Fibroblast of lung (primary cell): ENCODE measurements around the gene TRIP12. TPM values are rescaled to one million over a fixed set of nuclear protein-coding genes. Genes with fewer than 3 reads are reported as not detected.
"Not testable (repeated sequence)": the region's sequence is repeated elsewhere in the genome, so short reads cannot be mapped to it uniquely, and the experiment has no call there.

Experiments
- DNase-seq, 2 donors: peaks; one replicate each; pipeline versions ENCODE4 v3.0.0 to v3.0.0-alpha.2; 2010; ENCODE audit warnings: low read depth in 2 of 2
- H2AFZ ChIP-seq: 2 replicates; pipeline ENCODE4 v1.5.1; 2012; ENCODE audit warnings: low read length, control low read depth, inconsistent platforms
- H3K27ac ChIP-seq: 2 replicates; pipeline ENCODE4 v1.5.1; 2011; ENCODE audit warnings: low read length, control low read depth; ENCODE audit not compliant: insufficient read depth
- H3K27me3 ChIP-seq: 2 replicates; pipeline ENCODE4 v1.5.1; 2011; ENCODE audit warnings: mild to moderate bottlenecking, low read length; ENCODE audit not compliant: control insufficient read depth, insufficient read depth
- H3K36me3 ChIP-seq: 2 replicates; pipeline ENCODE4 v1.5.1; 2011; ENCODE audit warnings: low read length; ENCODE audit not compliant: control insufficient read depth, insufficient read depth
- H3K4me1 ChIP-seq: 2 replicates; pipeline ENCODE4 v1.5.1; 2011; ENCODE audit warnings: low read length; ENCODE audit not compliant: control insufficient read depth, insufficient read depth; ENCODE audit errors: extremely low read depth
- H3K4me2 ChIP-seq: 2 replicates; pipeline ENCODE4 v1.5.1; 2011; ENCODE audit warnings: low read length, control low read depth; ENCODE audit not compliant: insufficient read depth; ENCODE audit errors: extremely low read depth
- H3K4me3 ChIP-seq, 4 experiments: fragments of 200-600 bp in 1 of 4; sonication (generic) in 1 of 4; replicated peaks in 1 of 4; 2 replicates each; pipeline ENCODE4 v1.5.1; 2011 to 2016; ENCODE audit warnings: low read length in 4 of 4, low read depth in 3 of 4, mild to moderate bottlenecking in 3 of 4, control low read depth in 2 of 4, inconsistent platforms in 1 of 4, mixed read lengths in 1 of 4; ENCODE audit not compliant: insufficient read depth in 1 of 4; ENCODE audit errors: control extremely low read depth in 1 of 4
- H3K79me2 ChIP-seq: 2 replicates; pipeline ENCODE4 v1.5.1; 2012; ENCODE audit warnings: mild to moderate bottlenecking, low read length, inconsistent platforms; ENCODE audit not compliant: control insufficient read depth, insufficient read depth
- H3K9ac ChIP-seq: 2 replicates; pipeline ENCODE4 v1.5.1; 2011; ENCODE audit warnings: mild to moderate bottlenecking, low read length, control low read depth; ENCODE audit not compliant: insufficient read depth
- H3K9me3 ChIP-seq: 2 replicates; pipeline ENCODE4 v1.5.1; 2012; ENCODE audit warnings: low read depth, low read length; ENCODE audit not compliant: control insufficient read depth, insufficient read depth
- H4K20me1 ChIP-seq: 2 replicates; pipeline ENCODE4 v1.5.1; 2011; ENCODE audit warnings: low read length; ENCODE audit not compliant: control insufficient read depth, insufficient read depth; ENCODE audit errors: extremely low read depth
- EZH2 ChIP-seq: IDR thresholded peaks from 2 replicates; pipeline ENCODE4 v1.5.1; 2012; ENCODE audit warnings: low read length, control low read depth, mild to moderate bottlenecking; ENCODE audit errors: missing control alignments
- polyA plus RNA-seq, 2 donors: library from polyadenylated mRNA; depleted of rRNA in 1 of 2; stranded (reverse) in 1 of 2; unstranded in 1 of 2; fragments of >200 nt; gene quantifications; 2 replicates each; pipeline ENCODE4 v1.2.1, GENCODE V29; 2011 to 2012; ENCODE audit warnings: missing spikeins in 1 of 2
- total RNA-seq: library from RNA; depleted of rRNA; stranded (reverse); fragments of >200 nt; gene quantifications from 2 replicates; pipeline ENCODE4 v1.2.1, GENCODE V29; 2014
- TF ChIP-seq, protein P1 (sequence below), 2 donors: IDR thresholded peaks in 1 of 2; conservative IDR thresholded peaks in 1 of 2; 1 replicate in 1 of 2; 2 replicates in 1 of 2; pipeline ENCODE4 v1.5.1; 2011 to 2012; ENCODE audit warnings: low read length in 2 of 2, control low read depth in 1 of 2, inconsistent platforms in 1 of 2, low read depth in 1 of 2, mild to moderate bottlenecking in 1 of 2

The TRIP12 gene
- total and polyA plus RNA-seq, 2 donors (not counting 1 experiment from before 2014, with no cell fraction given), result 122 to 277 TPM

- Histone ChIP-seq H3K27me3 (no peaks in the 10 kb centered on the region), H3K4me2 (no peak overlapping the region), H3K27ac (no peak overlapping the region), H4K20me1 (no peaks in the 10 kb centered on the region), H3K9me3 (no peaks in the 10 kb centered on the region), H2AFZ (no peak overlapping the region), H3K9ac (no peak overlapping the region), H3K79me2 (peaks cover 10% of the 10 kb centered on the region), H3K4me3 (no peak overlapping the region), H3K36me3 (peaks cover 5% of the 10 kb centered on the region), H3K4me1 (peaks cover 3% of the 10 kb centered on the region)
- DNase-seq, result peak; percentile 36 to 56
- no peak for TF ChIP-seq EZH2
- TF ChIP-seq, protein P1, sequence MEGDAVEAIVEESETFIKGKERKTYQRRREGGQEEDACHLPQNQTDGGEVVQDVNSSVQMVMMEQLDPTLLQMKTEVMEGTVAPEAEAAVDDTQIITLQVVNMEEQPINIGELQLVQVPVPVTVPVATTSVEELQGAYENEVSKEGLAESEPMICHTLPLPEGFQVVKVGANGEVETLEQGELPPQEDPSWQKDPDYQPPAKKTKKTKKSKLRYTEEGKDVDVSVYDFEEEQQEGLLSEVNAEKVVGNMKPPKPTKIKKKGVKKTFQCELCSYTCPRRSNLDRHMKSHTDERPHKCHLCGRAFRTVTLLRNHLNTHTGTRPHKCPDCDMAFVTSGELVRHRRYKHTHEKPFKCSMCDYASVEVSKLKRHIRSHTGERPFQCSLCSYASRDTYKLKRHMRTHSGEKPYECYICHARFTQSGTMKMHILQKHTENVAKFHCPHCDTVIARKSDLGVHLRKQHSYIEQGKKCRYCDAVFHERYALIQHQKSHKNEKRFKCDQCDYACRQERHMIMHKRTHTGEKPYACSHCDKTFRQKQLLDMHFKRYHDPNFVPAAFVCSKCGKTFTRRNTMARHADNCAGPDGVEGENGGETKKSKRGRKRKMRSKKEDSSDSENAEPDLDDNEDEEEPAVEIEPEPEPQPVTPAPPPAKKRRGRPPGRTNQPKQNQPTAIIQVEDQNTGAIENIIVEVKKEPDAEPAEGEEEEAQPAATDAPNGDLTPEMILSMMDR (conservative IDR thresholded peaks at IDR 0.05 in 1 of 2, IDR thresholded peaks at IDR 0.05 in 1 of 2; ENCODE audit: low read depth in 1 of 2, low read length in 2 of 2), result no peak
Measured at GRCh38 chr2:229835596-229836283, 86.1 kb downstream of the TRIP12 start.

GRCh38 chr2:229834368-229834767 is 87.4 kb downstream of the TRIP12 start:
- not testable (repeated sequence) for H2AFZ ChIP-seq, H3K4me1 ChIP-seq, H3K27ac ChIP-seq, H3K79me2 ChIP-seq, H3K9ac ChIP-seq, DNase-seq, H3K4me2 ChIP-seq, H4K20me1 ChIP-seq, H3K27me3 ChIP-seq, H3K36me3 ChIP-seq, H3K9me3 ChIP-seq, H3K4me3 ChIP-seq

DNA sequence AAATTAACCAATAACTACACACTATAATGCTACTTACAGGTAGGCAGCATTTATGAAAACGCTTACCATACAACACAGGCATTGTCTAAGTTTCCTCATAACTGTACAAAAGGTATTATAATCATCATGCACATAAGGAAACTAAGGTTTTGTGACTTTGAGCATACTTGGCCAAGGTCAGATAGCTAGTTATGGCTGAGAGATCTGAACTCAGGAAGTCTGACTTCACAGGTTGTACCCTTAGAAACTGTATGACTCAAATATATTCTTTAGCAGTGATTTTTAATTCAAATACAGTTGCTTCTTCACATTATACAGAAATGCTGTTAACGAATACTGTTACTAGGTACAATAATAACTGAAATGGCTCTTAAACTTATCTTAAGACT is 89.3 kb downstream of the TRIP12 start:
- Histone ChIP-seq H3K9ac (no peak overlapping the region), H2AFZ (no peak overlapping the region), H4K20me1 (no peaks in the 10 kb centered on the region), H3K4me2 (no peak overlapping the region), H3K79me2 (peaks cover 5% of the 10 kb centered on the region), H3K4me3 (no peak overlapping the region), H3K27ac (no peak overlapping the region), H3K9me3 (no peaks in the 10 kb centered on the region), H3K4me1 (peaks cover 3% of the 10 kb centered on the region), H3K27me3 (no peaks in the 10 kb centered on the region), H3K36me3 (no peaks in the 10 kb centered on the region)
- DNase-seq, result no peak
- TF ChIP-seq, protein P1 (conservative IDR thresholded peaks at IDR 0.05 in 1 of 2, IDR thresholded peaks at IDR 0.05 in 1 of 2; ENCODE audit: low read depth in 1 of 2, low read length in 2 of 2), result no peak
- TF ChIP-seq EZH2, result no peak
